Neural cell (in vitro differentiated cells): ENCODE results near the gene CLEC16A. TPM values are rescaled to one million over a fixed set of nuclear protein-coding genes. Genes with fewer than 3 reads are reported as not detected.

Source experiments
- H2AFZ ChIP-seq: fragments of 200-600, 300-800 bp; sonication (generic), shearing (Covaris generic); 2 replicates; pipeline ENCODE4 v1.6.0; 2014; ENCODE audit warnings: low read depth, mild to moderate bottlenecking, antibody characterized with exemption, low read length, moderate library complexity
- H3F3A ChIP-seq: fragments of 200-600 bp; shearing (Covaris generic); 2 replicates; pipeline ENCODE4 v1.6.1; 2016; ENCODE audit warnings: mild to moderate bottlenecking, moderate library complexity, mixed read lengths, antibody characterized with exemption, low read length; ENCODE audit not compliant: insufficient read depth, poor library complexity, severe bottlenecking
- H3K27ac ChIP-seq: fragments of 200-600, 300-800 bp; sonication (generic), shearing (Covaris generic); 2 replicates; pipeline ENCODE4 v1.5.1; 2014; ENCODE audit warnings: mild to moderate bottlenecking, low read length, moderate library complexity
- H3K27me3 ChIP-seq: fragments of 300-800, 200-600 bp; sonication (generic), shearing (Covaris generic); 2 replicates; pipeline ENCODE4 v1.6.0; 2014; ENCODE audit warnings: mild to moderate bottlenecking, low read depth, low read length, moderate library complexity; ENCODE audit not compliant: insufficient read depth
- H3K36me3 ChIP-seq: fragments of 300-800, 200-600 bp; sonication (generic), shearing (Covaris generic); 2 replicates; pipeline ENCODE4 v1.5.1; 2014; ENCODE audit warnings: mild to moderate bottlenecking, antibody characterized with exemption, low read length, moderate library complexity; ENCODE audit not compliant: insufficient read depth
- H3K4me2 ChIP-seq: fragments of 300-800, 200-600 bp; sonication (generic), shearing (Covaris generic); 2 replicates; pipeline ENCODE4 v1.6.0; 2014; ENCODE audit warnings: mild to moderate bottlenecking, low read length
- H3K4me3 ChIP-seq: fragments of 300-800, 200-600 bp; sonication (generic), shearing (Covaris generic); 2 replicates; pipeline ENCODE4 v1.5.1; 2014; ENCODE audit warnings: mild to moderate bottlenecking, low read length, moderate library complexity
- H3K79me2 ChIP-seq: fragments of 200-600 bp; shearing (Covaris generic); replicated peaks from 2 replicates; pipeline ENCODE4 v1.6.0; 2014; ENCODE audit warnings: mild to moderate bottlenecking, low read length, moderate library complexity; ENCODE audit not compliant: insufficient read depth
- H3K9ac ChIP-seq: fragments of 300-800, 200-600 bp; sonication (generic), shearing (Covaris generic); 2 replicates; pipeline ENCODE4 v1.6.1; 2016; ENCODE audit warnings: mild to moderate bottlenecking, low read length, mixed read lengths
- H3K9me2 ChIP-seq: fragments of 200-600 bp; shearing (Covaris generic); 2 replicates; pipeline ENCODE4 v1.6.1; 2016; ENCODE audit warnings: mild to moderate bottlenecking, low read length, mixed read lengths; ENCODE audit not compliant: insufficient read depth
- H3K9me3 ChIP-seq: fragments of 200-600, 300-800 bp; sonication (generic), shearing (Covaris generic); 2 replicates; pipeline ENCODE4 v1.6.1; 2016; ENCODE audit warnings: mild to moderate bottlenecking, mixed run types, low read length, moderate library complexity, mixed read lengths
- H4K20me1 ChIP-seq: fragments of 200-600 bp; shearing (Covaris generic); 2 replicates; pipeline ENCODE4 v1.6.1; 2016; ENCODE audit warnings: mild to moderate bottlenecking, mixed run types; ENCODE audit not compliant: insufficient read depth
- CTCF ChIP-seq: fragments of 450-650 bp; IDR thresholded peaks from 2 replicates; pipeline ENCODE4 v1.5.1; 2014; ENCODE audit warnings: antibody characterized with exemption, mild to moderate bottlenecking, moderate library complexity; ENCODE audit not compliant: poor library complexity, severe bottlenecking
- EP300 ChIP-seq: fragments of 450-650 bp; conservative IDR thresholded peaks from 2 replicates; pipeline ENCODE4 v1.6.1; 2014; ENCODE audit warnings: antibody characterized with exemption, mild to moderate bottlenecking, moderate library complexity; ENCODE audit not compliant: poor library complexity, severe bottlenecking
- EZH2 ChIP-seq: fragments of 200-600, 300-800 bp; shearing (Covaris generic), sonication (generic); IDR thresholded peaks from 2 replicates; pipeline ENCODE4 v1.6.1; 2014; ENCODE audit warnings: antibody characterized with exemption, low read length, borderline replicate concordance, mild to moderate bottlenecking; ENCODE audit not compliant: insufficient read depth, poor library complexity, severe bottlenecking
- MXI1 ChIP-seq: fragments of 450-650 bp; conservative IDR thresholded peaks from 2 replicates; pipeline ENCODE4 v1.6.1; 2014; ENCODE audit warnings: antibody characterized with exemption, mild to moderate bottlenecking; ENCODE audit not compliant: poor library complexity, severe bottlenecking
- POLR2AphosphoS5 ChIP-seq: IDR thresholded peaks from 2 replicates; pipeline ENCODE4 v1.6.1; 2012
- RAD21 ChIP-seq: fragments of 450-650 bp; conservative IDR thresholded peaks from 2 replicates; pipeline ENCODE4 v1.6.1; 2014; ENCODE audit warnings: antibody characterized with exemption, mild to moderate bottlenecking, moderate library complexity
- REST ChIP-seq: IDR thresholded peaks from 2 replicates; pipeline ENCODE4 v1.6.1; 2012; ENCODE audit warnings: borderline replicate concordance
- SMC3 ChIP-seq: fragments of 450-650 bp; conservative IDR thresholded peaks from 2 replicates; pipeline ENCODE4 v1.6.1; 2014; ENCODE audit warnings: antibody characterized with exemption, mild to moderate bottlenecking, moderate library complexity; ENCODE audit not compliant: poor library complexity
- TAF1 ChIP-seq: IDR thresholded peaks from 2 replicates; pipeline ENCODE4 v1.6.1; 2012; ENCODE audit warnings: low read depth
- polyA plus RNA-seq: library from polyadenylated mRNA; depleted of rRNA; stranded (reverse); fragments of >200 nt; gene quantifications from 2 replicates; pipeline ENCODE4 v1.2.3, GENCODE V29; 2014

Gene CLEC16A
- polyA plus RNA-seq, 1 donor from 2014 or later: 11.1 TPM

- H3K27me3 ChIP-seq: no peaks in the 10 kb centered on the region
- TF ChIP-seq TAF1 (no peak), SMC3 (no peak), POLR2AphosphoS5 (no peak), EP300 (no peak), RAD21 (no peak), MXI1 (no peak)
- H3K27ac ChIP-seq: no peak overlapping the region
- H3K4me3 ChIP-seq: no peak overlapping the region
- H4K20me1 ChIP-seq: no peaks in the 10 kb centered on the region
- no peaks in the 10 kb centered on the region for H3K9me3 ChIP-seq
- no peak overlapping the region for H3K4me2 ChIP-seq
- no peaks in the 10 kb centered on the region for H3K36me3 ChIP-seq
- no peak overlapping the region for H3K9ac ChIP-seq
- no peaks in the 10 kb centered on the region for H3K9me2 ChIP-seq
- no peaks in the 10 kb centered on the region for H3F3A ChIP-seq
- H2AFZ ChIP-seq: no peak overlapping the region
- H3K79me2 ChIP-seq: no peaks in the 10 kb centered on the region
Measured at GRCh38 chr16:11165349-11165748, 221.0 kb downstream of the CLEC16A start.

GRCh38 chr16:11165894-11166665 lies 221.7 kb downstream of the CLEC16A start:
- TF ChIP-seq TAF1 (no peak), SMC3 (no peak), REST (no peak), EZH2 (no peak), MXI1 (no peak), CTCF (no peak), EP300 (no peak), POLR2AphosphoS5 (no peak), RAD21 (no peak)
- Histone ChIP-seq H2AFZ (no peak overlapping the region), H3K27ac (no peak overlapping the region), H3K27me3 (no peaks in the 10 kb centered on the region), H3K4me2 (no peak overlapping the region), H3F3A (no peaks in the 10 kb centered on the region), H3K9me3 (no peaks in the 10 kb centered on the region), H3K4me3 (no peak overlapping the region), H3K9ac (no peak overlapping the region), H4K20me1 (no peaks in the 10 kb centered on the region), H3K9me2 (no peaks in the 10 kb centered on the region), H3K79me2 (no peaks in the 10 kb centered on the region), H3K36me3 (no peaks in the 10 kb centered on the region)
